ENCODE data around the gene LTBR.

LTBR gene

DNA sequence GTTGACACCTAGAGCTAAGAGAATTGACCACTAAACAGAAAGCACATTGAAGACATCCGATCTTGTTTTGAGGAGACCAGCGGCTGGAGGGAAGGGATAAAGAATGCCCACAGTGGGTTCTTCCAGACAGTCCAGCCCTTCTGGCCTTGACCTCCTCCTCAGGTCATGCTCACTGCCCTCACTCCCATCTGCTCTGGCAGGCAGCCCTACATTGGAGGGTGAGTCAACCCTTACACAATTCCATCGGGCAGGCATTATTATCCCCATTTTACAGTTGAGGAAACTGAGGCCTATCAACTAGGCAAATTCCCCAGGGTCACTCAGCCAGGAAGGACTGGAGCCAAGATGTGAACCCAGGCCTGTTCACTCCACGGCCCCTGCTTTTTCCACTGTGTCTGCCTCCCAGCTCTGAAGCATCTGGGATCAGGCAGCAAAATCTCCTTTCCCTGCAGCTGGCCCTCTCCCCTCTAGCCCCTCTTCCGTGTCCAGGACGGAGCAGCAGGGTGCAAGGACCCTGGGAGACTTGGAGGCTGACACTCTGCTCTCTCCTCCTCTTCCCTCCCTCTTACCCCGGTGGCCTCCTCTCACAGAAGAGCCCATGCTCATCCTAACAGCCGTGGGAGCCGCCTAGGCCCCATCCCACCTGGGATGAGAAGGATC lies 13.9 kb upstream of the LTBR start:
- no peak for DNase-seq

DNA sequence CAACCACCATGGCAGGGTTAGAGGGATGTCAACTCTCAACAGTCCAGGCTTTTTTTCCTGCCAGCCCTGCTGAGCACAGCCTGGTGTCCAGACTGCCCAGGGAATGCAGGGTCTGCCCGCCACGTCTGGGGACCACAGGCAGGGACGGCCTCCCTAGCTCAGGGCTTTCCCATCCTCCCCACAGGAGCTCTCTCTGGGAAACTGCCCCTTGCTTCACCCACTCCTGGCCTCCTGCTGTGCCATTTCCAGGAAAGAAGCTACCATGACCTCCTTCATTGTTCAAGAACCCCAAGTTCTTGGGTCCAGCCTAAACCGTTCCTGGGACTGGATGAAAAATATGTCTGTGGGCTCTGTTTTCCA lies 13.4 kb upstream of the LTBR start:
- no peak for DNase-seq

DNA sequence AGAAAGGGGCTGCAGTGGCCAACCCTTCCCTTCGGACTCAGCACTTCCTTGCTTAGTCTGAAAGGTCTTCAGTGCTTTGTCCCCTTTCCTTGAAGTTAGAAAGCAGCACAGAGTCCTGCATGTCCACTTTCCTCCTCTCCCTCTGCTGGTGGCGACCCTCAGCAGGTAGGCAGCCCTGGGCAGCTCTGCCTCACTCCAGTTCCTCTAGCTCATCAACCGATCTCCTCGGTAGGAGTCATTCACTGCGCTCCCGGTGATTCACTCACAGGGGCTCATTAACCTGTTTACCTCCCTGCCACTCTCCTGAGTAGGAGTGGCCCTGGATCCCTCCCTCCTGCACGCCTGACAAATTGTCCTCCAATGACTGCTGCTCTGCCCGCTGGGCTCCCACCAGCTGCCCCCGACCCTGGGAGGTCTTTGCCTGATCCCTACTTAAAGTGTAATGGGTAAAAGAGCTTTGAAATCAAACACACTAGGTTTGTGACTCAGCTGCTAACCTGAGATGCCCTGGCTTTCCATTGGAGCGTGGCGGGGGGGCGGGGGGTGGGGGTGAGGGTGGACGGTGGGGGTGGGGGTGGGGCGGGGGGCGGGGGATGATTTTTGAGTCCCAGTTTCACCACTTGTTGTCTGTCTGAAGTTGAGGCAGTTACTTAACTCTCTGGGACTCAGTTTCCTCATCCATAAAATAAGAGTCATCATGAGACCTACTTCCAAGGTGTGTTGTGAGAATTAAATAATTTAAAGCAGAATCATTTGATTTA lies 12.8 kb upstream of the LTBR start:
- no peak for DNase-seq

GRCh38 chr12:6372403-6373003 lies 11.5 kb upstream of the LTBR start:
- DNase-seq: no peak

DNA sequence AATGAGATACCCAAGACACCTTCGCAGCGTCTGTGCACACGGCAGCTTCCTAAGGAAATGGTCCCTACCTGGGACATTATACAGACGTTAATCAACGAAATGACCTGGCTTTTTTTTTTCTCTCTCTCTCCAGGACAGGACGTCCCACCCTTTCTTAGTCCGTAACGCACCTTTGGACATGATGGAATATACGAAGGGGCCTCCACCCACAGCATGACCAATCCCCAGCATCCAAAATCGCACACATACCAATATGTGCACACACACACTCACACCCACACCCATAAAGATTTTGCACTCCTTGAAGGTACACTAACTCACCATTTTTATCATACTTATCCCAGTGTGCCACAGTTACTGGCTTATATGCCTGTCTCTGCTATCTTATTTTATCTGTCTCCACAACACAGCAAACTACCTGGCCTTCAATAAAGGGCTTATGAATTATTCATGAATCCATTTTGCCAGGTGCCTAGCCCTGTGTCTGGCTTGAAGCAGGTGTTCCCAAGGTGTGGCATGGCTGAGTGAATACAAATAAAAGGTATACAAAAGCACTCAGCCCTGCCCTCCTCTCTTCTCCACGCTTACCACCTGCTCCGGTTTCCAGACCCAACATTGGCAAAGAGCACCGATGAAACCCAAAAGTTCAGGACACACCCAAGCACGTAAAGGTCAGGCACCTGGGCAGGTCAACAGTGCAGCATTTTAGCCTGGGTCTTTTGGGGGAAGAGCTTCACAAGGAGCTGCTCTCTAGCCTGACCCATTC lies 10.8 kb upstream of the LTBR start:
- no peak for DNase-seq

DNA sequence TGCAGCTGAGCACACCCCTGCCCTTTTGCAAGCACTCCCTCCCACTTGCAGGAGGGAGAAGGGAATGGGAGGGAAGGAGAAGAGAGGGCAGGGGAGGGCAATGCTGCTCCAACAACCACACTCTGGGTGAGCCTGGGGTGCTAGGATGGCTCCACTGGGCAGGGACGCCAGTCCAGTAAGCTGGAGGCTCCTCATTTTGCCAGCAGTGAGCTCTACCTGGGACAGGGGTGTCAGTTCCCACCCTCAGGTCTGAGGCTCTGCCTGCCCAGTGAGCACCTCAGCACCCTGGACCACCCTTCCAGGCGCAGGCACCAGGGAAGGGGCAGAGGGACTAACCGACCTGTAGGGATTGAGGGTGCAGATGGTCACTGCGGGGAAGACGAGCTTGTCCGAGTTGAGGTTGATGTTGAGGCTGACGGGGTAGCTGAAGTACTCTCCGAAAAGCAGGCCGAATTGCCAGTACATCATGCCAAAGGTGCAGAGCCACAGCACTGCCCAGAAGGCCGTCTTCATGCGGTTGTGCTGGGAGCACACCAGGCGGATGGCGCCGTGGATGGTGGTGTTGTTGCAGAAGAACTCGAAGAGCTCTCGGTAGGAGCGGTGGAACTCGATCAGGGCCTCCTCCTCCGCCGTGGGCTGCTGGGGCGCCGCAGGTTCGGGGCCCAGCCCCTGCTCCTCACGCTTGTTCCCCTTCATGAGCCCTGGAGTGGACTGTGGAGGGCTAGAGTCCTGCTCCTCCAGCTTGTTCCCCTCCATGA lies 9.8 kb upstream of the LTBR start:
- DNase-seq: no peak

- DNase-seq: no peak
Measured at GRCh38 chr12:6374786-6375160, 9.2 kb upstream of the LTBR start.

DNA sequence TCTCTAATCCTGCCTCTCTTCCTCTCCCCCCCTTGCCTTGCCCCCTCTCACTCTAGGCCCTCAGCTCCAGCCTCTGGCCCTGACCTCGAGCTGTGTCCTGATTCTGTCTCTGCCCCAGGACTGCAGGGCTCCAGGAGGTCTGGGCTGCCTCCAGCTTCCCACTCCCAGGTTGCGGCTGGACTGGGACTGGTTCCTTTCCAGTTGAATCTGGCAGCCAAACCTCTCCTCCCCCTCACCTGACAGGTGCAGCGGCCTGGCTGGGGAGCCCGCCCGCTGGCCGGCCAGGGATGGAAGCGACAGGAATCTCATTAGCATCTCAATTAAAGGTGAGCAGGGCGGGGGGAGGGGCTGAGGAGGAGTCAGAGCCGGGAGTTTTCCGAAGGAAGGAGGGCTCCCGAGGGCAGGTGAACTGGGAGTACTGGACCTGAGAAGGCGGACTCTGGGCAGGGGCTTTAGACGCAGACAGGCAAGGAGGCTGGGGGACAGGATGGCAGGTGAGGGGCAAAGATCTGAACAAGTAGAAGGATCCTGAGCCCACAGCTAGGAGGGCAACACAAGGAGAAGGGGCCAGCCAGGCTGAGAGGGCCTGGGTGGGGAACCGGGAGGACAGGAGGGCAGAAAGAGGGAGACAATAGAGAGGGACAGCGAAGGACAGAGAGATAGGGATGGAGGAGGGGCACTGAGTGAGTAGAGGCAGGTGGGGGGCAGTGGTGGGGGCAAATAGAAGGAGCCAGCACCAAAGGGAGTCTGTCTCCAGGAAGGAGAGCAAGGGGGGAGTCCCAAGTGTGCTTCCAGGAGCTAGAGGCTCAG lies 8.5 kb upstream of the LTBR start, which contains the start of gene SCNN1A:
TSS of gene SCNN1A (minus strand) at position 295 of the 810 bp plus-strand sequence. CDS start 780 bp downstream, outside the sequence.
- no peak for DNase-seq

GRCh38 chr12:6376079-6376869 lies 7.7 kb upstream of the LTBR start:
- DNase-seq: no peak

- no peak for DNase-seq
Measured at GRCh38 chr12:6376870-6377666, 6.9 kb upstream of the LTBR start.

- no peak for DNase-seq
Measured at GRCh38 chr12:6377667-6377994, 6.3 kb upstream of the LTBR start.

GRCh38 chr12:6378709-6379472 lies 5.1 kb upstream of the LTBR start:
- DNase-seq: no peak

GRCh38 chr12:6380141-6381121 lies 3.5 kb upstream of the LTBR start:
- DNase-seq: no peak

DNA sequence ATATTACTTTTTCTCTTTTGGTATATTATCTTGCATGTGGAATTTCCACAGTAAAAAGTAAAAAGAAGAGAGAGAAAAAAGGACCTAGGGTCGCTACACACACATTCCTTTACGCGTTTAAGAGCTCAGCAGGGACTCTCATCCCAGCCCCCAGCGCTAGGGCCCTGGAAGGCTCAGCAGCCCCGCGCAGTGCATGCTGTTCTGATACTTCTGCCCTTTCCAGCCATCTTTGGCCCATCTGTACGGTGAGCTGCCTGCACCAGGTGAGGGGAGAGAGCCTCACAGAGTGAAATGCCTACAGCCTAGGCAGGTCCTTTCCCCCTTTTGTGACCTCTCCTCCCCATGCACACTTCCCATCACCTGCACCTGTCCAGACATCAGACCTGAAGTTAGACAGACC lies 1.6 kb upstream of the LTBR start:
- DNase-seq: no peak

GRCh38 chr12:6382982-6383381 lies 980 bp upstream of the LTBR start:
- DNase-seq: no peak

DNA sequence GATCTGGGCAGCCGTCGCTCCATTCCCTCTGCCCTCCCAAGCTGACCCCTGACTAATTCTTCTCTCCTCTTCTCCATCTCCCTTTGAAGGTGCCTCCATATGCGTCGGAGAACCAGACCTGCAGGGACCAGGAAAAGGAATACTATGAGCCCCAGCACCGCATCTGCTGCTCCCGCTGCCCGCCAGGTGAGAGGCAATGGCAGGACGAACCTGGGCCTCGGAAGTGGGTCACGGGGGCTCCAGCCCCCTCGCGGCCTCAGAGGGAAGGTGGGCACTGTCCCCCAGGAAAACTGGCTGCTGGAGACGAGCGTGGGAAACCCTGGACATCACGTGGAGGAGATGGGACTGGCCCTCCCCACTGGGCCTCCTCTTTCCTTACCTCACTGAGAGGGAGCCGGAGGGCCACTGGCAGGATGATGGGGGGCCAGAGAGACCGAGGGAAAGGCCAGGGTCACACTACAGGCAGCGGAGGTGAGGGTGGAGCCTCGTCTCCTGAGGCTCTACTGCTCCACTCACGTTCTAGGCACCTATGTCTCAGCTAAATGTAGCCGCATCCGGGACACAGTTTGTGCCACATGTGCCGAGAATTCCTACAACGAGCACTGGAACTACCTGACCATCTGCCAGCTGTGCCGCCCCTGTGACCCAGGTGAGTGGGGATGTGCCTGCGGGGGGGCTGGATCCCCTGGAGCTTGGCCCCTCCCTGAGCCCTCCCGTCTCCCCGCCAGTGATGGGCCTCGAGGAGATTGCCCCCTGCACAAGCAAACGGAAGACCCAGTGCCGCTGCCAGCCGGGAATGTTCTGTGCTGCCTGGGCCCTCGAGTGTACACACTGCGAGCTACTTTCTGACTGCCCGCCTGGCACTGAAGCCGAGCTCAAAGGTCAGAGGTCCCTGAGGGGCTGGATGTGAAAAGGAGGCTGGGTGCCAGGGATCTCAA lies 806 bp downstream of the LTBR start:
- DNase-seq: no peak

DNA sequence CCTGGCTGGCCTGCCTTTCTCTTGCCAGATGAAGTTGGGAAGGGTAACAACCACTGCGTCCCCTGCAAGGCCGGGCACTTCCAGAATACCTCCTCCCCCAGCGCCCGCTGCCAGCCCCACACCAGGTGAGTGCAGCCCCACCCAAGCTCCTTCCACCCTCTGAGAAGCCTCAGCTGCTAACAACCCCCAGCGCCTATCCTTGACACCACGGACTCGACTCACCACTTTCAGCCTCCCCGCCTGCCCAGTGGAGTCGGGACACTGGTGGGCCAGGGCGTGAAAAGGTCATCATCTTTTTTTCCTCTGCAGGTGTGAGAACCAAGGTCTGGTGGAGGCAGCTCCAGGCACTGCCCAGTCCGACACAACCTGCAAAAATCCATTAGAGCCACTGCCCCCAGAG lies 2.1 kb downstream of the LTBR start:
- no peak for DNase-seq
